Endothelial cell (in vitro differentiated cells): ENCODE results near the gene ANKFN1. TPM values are rescaled to one million over a fixed set of nuclear protein-coding genes. Genes with fewer than 3 reads are reported as not detected.

ENCODE experiments used
- DNase-seq: peaks from one replicate; pipeline ENCODE4 v3.0.0; 2021; ENCODE audit warnings: low spot score
- H3K27ac Mint-ChIP-seq: one replicate; pipeline ENCODE4 v1.8.0; 2021; ENCODE audit warnings: mixed read lengths, inconsistent platforms; ENCODE audit not compliant: unreplicated experiment
- H3K27me3 Mint-ChIP-seq: one replicate; pipeline ENCODE4 v1.8.0; 2021; ENCODE audit warnings: mild to moderate bottlenecking, moderate library complexity, mixed read lengths, inconsistent platforms; ENCODE audit not compliant: unreplicated experiment
- H3K36me3 Mint-ChIP-seq: one replicate; pipeline ENCODE4 v1.8.0; 2021; ENCODE audit warnings: mild to moderate bottlenecking, low read depth, mixed read lengths, inconsistent platforms; ENCODE audit not compliant: unreplicated experiment
- H3K4me1 Mint-ChIP-seq: one replicate; pipeline ENCODE4 v1.8.0; 2021; ENCODE audit warnings: mild to moderate bottlenecking, mixed read lengths, inconsistent platforms; ENCODE audit not compliant: unreplicated experiment
- H3K4me3 Mint-ChIP-seq: one replicate; pipeline ENCODE4 v1.8.0; 2021; ENCODE audit warnings: mild to moderate bottlenecking, mixed read lengths, inconsistent platforms; ENCODE audit not compliant: unreplicated experiment
- H3K9me3 Mint-ChIP-seq: one replicate; pipeline ENCODE4 v1.8.0; 2021; ENCODE audit warnings: mixed read lengths, inconsistent platforms; ENCODE audit not compliant: unreplicated experiment
- CTCF ChIP-seq: fragments of 200-600 bp; sonication (generic); IDR thresholded peaks from one replicate; pipeline ENCODE4 v1.5.0; 2021; ENCODE audit warnings: antibody characterized with exemption; ENCODE audit not compliant: unreplicated experiment
- total RNA-seq: library from RNA; stranded (reverse); fragmentation: NEBNext Ultra II Directional; extraction: Animal tissue kit (Norgen Biotek cat#: 25700); gene quantifications from one replicate; pipeline ENCODE4 v1.2.1, GENCODE V29; 2021; ENCODE audit not compliant: unreplicated experiment

The ANKFN1 gene
- total RNA-seq, 1 donor from 2014 or later = not detected

GRCh38 chr17:56478836-56479447 lies 325.7 kb downstream of the ANKFN1 start:
- Mint-ChIP-seq H3K4me3 (no peak overlapping the region), H3K36me3 (no peaks in the 10 kb centered on the region), H3K4me1 (no peaks in the 10 kb centered on the region), H3K9me3 (no peaks in the 10 kb centered on the region), H3K27ac (no peak overlapping the region), H3K27me3 (peaks cover 1% of the 10 kb centered on the region)
- peak; percentile 69 for TF ChIP-seq CTCF
- DNase-seq = peak; percentile 32

- Mint-ChIP-seq H3K27ac (no peak overlapping the region), H3K4me1 (no peaks in the 10 kb centered on the region), H3K4me3 (no peak overlapping the region), H3K27me3 (peaks cover 1% of the 10 kb centered on the region), H3K36me3 (no peaks in the 10 kb centered on the region), H3K9me3 (no peaks in the 10 kb centered on the region)
- DNase-seq = no peak
- no peak for TF ChIP-seq CTCF
These were observed 327.2 kb downstream of the ANKFN1 start for GRCh38 chr17:56480501-56480900.

DNA sequence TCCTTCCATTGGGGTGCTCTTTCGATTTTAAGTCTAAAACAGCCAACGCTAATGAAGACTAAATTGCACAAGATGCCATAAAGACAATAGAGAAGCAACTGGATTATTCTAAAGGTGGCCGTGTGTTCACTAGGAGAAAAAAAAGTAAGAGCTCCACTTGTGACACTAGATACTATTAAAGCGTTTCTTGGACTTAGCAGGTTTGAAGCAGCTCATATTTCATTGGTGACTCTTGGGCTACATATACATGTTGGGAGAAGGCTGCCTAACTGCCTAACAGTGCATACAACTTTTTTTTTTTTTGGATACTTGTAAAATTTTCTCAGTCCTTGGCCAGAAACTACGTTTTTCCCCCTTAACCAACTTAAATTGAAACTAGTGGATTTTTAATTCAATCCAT lies 328.4 kb downstream of the ANKFN1 start:
- no peaks in the 10 kb centered on the region for H3K4me1 Mint-ChIP-seq
- DNase-seq = no peak
- H3K9me3 Mint-ChIP-seq = no peaks in the 10 kb centered on the region
- no peak overlapping the region for H3K4me3 Mint-ChIP-seq
- peaks cover 1% of the 10 kb centered on the region for H3K27me3 Mint-ChIP-seq
- TF ChIP-seq CTCF = no peak
- no peak overlapping the region for H3K27ac Mint-ChIP-seq
- no peaks in the 10 kb centered on the region for H3K36me3 Mint-ChIP-seq

DNA sequence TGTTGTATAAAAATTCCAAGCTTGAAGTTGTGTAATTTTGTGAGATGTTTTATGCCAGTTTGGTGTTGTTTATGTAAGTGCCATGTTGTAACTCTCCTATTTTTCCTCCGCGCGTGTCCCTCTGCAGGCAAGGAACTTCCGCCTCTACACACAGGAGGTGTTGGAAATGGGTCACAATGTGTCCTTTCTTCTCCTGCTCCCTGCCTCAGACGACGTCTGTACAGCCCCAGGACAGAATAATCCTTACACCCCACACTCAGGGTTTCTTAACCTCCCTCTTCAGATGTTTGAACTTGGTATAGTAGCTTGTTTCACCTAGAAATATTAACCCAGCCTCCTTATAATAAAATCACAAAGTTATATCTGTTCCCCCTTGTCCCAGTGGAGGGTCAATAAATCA lies 329.0 kb downstream of the ANKFN1 start:
- TF ChIP-seq CTCF = no peak
- Mint-ChIP-seq H3K9me3 (no peaks in the 10 kb centered on the region), H3K27me3 (peaks cover 1% of the 10 kb centered on the region), H3K4me3 (no peak overlapping the region), H3K36me3 (no peaks in the 10 kb centered on the region), H3K4me1 (no peaks in the 10 kb centered on the region), H3K27ac (no peak overlapping the region)
- no peak for DNase-seq

- Mint-ChIP-seq H3K27me3 (no peaks in the 10 kb centered on the region), H3K9me3 (no peaks in the 10 kb centered on the region)
- DNase-seq = no peak
These were observed 333.5 kb downstream of the ANKFN1 start for GRCh38 chr17:56486732-56487131.

More at GRCh38 chr17:56486732-56487131, 333.5 kb downstream of the ANKFN1 start:
- Mint-ChIP-seq H3K4me1 (peaks cover 13% of the 10 kb centered on the region), H3K4me3 (no peak overlapping the region), H3K36me3 (no peaks in the 10 kb centered on the region), H3K27ac (no peak overlapping the region)
- TF ChIP-seq CTCF = no peak
